ENCODE data around the gene NR6A1.

GRCh38 chr9:124758691-124759090, 12.4 kb downstream of the NR6A1 start:
- TF ChIP-seq EZH2phosphoT487 (IDR thresholded peaks at IDR 0.05; ENCODE audit: insufficient read depth, low read depth) = no peak
- TF ChIP-seq EZH2 (IDR thresholded peaks at IDR 0.05; ENCODE audit: insufficient read depth, poor library complexity, severe bottlenecking) = no peak
